GM19193 (cell line): Measurements from ENCODE around the gene TMEM121.

Experiments
- POLR2A ChIP-seq: IDR thresholded peaks from 4 replicates; pipeline ENCODE4 v1.6.1; 2011; ENCODE audit not compliant: insufficient read depth, insufficient read length; ENCODE audit errors: extremely low read depth

TMEM121 gene

GRCh38 chr14:105484069-105484996 is 42.0 kb upstream of the TMEM121 start:
- TF ChIP-seq POLR2A = no peak

DNA sequence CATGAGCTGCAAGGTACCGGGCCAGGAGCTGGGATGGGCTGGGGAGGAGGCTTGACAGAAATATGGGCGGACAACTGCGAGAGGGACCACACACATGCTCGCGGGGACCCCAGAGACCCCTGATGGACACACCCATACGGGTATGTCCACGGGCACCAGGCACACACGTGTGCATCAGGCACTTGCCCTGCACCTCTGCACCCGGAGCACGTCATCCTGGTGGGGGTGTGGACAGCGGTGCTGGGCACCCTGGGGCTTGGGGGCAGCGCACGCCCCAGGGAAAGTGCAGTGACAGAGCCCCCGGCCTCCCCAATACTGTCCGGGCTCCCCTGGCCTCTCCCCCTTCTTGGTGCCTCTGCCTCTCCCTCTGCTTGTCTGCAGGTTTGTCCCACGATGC is 41.4 kb upstream of the TMEM121 start:
- TF ChIP-seq POLR2A = no peak

DNA sequence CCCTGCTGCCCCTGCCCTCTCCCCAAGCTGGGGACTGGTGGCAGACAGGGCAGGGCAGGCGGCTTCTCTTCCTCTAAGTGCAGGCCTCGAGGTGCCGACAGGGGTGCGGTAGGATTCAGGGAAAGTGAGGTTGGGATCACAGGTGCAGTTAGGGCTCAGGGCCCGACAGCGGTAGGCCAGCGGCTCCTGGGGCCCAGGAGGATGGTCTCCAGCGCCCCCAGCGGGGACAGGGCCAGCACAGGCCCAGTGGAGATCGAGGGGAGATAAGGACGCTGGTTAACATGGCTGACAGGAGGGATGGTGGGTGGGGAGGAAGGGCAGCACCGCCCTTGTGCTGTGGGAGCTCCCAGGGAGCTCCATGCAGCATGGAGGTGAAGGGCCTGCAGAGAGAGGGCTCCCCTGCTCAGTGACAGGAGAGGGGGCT is 40.6 kb upstream of the TMEM121 start:
- TF ChIP-seq POLR2A = no peak

- TF ChIP-seq POLR2A = no peak
These were observed 40.0 kb upstream of the TMEM121 start, which contains the start of gene CRIP1 for GRCh38 chr14:105486163-105486973. TSS of gene CRIP1 (plus strand) at chr14:105486886. CDS start at chr14:105487260, 374 bp downstream.

GRCh38 chr14:105486974-105487448 is 39.4 kb upstream of the TMEM121 start:
- TF ChIP-seq POLR2A = peak; percentile 62

DNA sequence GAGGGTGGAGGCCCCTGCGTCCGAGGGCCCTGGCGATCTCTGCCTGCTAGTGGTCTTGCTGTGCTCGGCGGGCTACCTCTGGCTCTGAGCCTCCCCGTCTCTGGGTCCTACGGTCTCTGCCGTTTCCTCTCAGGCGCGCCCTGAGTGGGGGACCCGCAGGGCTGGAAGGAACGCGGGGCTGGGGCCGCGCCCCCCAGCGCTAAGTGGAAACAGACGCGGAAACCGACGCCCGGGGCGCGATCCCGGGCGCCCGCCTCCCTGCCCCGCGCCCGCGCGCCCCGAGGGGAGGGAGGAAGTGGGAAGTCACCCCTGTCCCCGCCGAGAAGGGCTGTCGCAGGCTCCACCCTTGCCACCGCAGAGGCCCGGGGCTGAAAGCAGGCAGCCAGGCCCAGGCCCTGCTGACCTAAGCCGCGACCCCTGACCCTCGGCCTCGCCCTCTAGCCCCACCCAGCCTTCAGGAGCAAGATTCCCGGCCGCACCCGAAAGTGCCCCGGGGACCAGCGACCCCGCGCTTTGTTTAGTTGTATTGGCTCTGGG is 38.9 kb upstream of the TMEM121 start:
- no peak for TF ChIP-seq POLR2A

- no peak for TF ChIP-seq POLR2A
These were observed 38.2 kb upstream of the TMEM121 start for GRCh38 chr14:105487986-105488777.

DNA sequence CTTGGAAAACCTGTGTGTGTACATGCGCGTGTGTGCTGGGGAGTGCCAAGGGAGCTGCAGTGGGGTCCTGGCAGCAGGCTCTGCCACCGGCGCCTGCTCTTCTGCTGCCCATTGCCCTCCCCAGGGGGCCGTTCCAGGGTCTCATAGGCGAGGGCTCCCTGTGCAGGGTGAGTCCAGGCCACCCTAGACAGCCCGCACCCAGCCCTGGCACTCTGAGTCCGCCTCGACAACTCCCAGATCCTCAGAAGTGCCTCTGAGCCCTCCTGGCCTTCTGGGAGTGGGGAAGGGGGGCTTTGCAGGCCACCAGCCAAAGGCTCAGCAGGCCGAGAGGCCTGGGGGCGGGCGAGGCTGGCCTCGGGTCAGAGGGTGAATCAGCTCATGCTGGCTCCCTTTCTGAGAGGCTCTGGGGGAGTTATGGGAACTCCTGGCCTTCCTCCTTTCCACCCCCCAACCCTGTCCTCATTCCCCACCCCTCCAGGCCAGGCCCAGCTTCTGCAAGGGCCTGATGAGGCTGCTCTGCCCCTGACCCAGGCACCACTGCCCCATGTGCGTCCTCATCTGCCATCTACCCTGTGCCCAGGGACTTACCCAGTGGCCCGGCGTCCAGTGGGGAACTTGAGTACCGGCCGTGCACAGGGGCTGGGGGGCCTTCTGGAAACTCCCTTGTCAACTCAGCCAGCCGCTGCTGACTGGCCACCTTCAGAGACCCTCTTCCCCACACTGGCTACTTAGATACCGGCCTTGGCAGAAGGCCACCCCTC is 37.4 kb upstream of the TMEM121 start:
- no peak for TF ChIP-seq POLR2A

GRCh38 chr14:105489542-105490266 is 36.7 kb upstream of the TMEM121 start:
- peak; percentile 30 for TF ChIP-seq POLR2A

- no peak for TF ChIP-seq POLR2A
These were observed 36.2 kb upstream of the TMEM121 start for GRCh38 chr14:105490267-105490571.

- TF ChIP-seq POLR2A = peak; percentile 77
These were observed 35.6 kb upstream of the TMEM121 start, which contains the start of gene TEDC1 for GRCh38 chr14:105490572-105491365. TSS of gene TEDC1 (plus strand) at chr14:105491246. CDS start at chr14:105491376, 130 bp downstream.

DNA sequence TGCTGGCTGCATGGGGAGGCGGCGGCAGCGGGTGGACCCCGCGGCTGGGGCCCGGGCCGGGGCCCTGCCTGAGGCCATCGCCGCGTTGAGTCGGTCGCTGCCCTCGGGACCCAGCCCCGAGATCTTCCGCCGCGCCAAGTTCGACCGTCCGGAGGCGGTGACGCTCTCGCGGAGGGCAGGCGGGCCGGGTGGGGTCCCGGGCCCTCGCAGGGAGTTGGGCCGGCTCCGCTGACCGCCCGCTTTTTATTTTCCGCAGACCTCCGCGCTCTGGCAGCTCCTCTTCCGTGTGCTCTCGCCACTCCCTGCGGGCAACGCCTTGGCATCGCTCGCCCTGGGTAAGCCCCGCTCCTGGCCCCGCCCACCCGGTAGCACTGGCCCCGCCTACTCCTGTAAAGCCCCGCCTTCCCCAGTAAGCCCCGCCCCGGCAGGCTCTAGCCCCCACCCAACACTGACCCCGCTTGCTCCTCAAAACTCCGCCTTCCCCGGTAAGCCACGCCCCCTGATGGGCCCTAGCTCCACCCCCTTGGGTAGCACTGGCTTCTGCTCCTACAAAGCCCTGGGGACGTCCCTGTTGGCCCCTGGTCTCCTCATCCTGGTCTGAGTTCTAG is 34.9 kb upstream of the TMEM121 start:
- TF ChIP-seq POLR2A = no peak
